GM23248 (cell line): Measurements from ENCODE around the gene TFB2M.

Experiments
- EZH2 ChIP-seq: fragments of 200-600 bp; sonication (generic); IDR thresholded peaks from 2 replicates; pipeline ENCODE4 v1.6.1; 2018; ENCODE audit warnings: antibody characterized with exemption, mild to moderate bottlenecking; ENCODE audit not compliant: insufficient read depth, poor library complexity, severe bottlenecking
- EZH2phosphoT487 ChIP-seq: fragments of 200-600 bp; sonication (generic); IDR thresholded peaks from 2 replicates; pipeline ENCODE4 v1.6.1; 2018; ENCODE audit warnings: antibody characterized with exemption, moderate library complexity, mild to moderate bottlenecking, low read depth; ENCODE audit not compliant: insufficient read depth

- TF ChIP-seq EZH2 = no peak
- no peak for TF ChIP-seq EZH2phosphoT487
Observed at GRCh38 chr1:246527402-246528088, 38.5 kb downstream of the TFB2M start.
